KMS-11 (cell line): Measurements from ENCODE around the gene NKX2-3.

Source experiments
- H2AFZ ChIP-seq: fragments of 200-600 bp; sonication (generic); 2 replicates; pipeline ENCODE4 v1.6.1; 2016; ENCODE audit warnings: antibody characterized with exemption, mixed run types, low read depth
- H3K27ac ChIP-seq: fragments of 200-600 bp; sonication (generic); 2 replicates; pipeline ENCODE4 v1.6.1; 2016; ENCODE audit warnings: mild to moderate bottlenecking, mixed run types
- H3K27me3 ChIP-seq: fragments of 200-600 bp; sonication (generic); 2 replicates; pipeline ENCODE4 v1.6.1; 2017; ENCODE audit warnings: mild to moderate bottlenecking, low read depth, mixed run types, moderate library complexity; ENCODE audit not compliant: insufficient read depth
- H3K36me3 ChIP-seq: fragments of 200-600 bp; sonication (generic); 2 replicates; pipeline ENCODE4 v1.6.1; 2017; ENCODE audit warnings: mild to moderate bottlenecking, mixed run types; ENCODE audit not compliant: insufficient read depth
- H3K4me1 ChIP-seq: fragments of 200-600 bp; sonication (generic); 2 replicates; pipeline ENCODE4 v1.6.1; 2016; ENCODE audit warnings: mild to moderate bottlenecking, low read depth, mixed run types; ENCODE audit not compliant: poor library complexity, severe bottlenecking
- H3K4me2 ChIP-seq: fragments of 200-600 bp; sonication (generic); 2 replicates; pipeline ENCODE4 v1.7.0; 2016; ENCODE audit warnings: mild to moderate bottlenecking, mixed run types
- H3K4me3 ChIP-seq: fragments of 200-600 bp; sonication (generic); IDR thresholded peaks from 2 replicates; pipeline ENCODE4 v1.6.1; 2017; ENCODE audit warnings: low read depth, low read length, mixed read lengths; ENCODE audit not compliant: insufficient read depth
- H3K79me2 ChIP-seq: fragments of 200-600 bp; sonication (generic); 2 replicates; pipeline ENCODE4 v1.6.1; 2016; ENCODE audit warnings: low read depth, mixed run types; ENCODE audit not compliant: insufficient read depth
- H3K9ac ChIP-seq: fragments of 200-600 bp; sonication (generic); 2 replicates; pipeline ENCODE4 v1.6.1; 2016; ENCODE audit warnings: mild to moderate bottlenecking, mixed run types
- H4K20me1 ChIP-seq: fragments of 200-600 bp; sonication (generic); 2 replicates; pipeline ENCODE4 v1.6.1; 2016; ENCODE audit warnings: mild to moderate bottlenecking, mixed run types; ENCODE audit not compliant: insufficient read depth
- TF ChIP-seq, protein P1 (sequence below): fragments of 200-600 bp; sonication (generic); conservative IDR thresholded peaks from 2 replicates; pipeline ENCODE4 v1.6.1; 2017; ENCODE audit warnings: low read depth, mild to moderate bottlenecking, antibody characterized with exemption, low read length, moderate library complexity, mixed read lengths

NKX2-3 gene

DNA sequence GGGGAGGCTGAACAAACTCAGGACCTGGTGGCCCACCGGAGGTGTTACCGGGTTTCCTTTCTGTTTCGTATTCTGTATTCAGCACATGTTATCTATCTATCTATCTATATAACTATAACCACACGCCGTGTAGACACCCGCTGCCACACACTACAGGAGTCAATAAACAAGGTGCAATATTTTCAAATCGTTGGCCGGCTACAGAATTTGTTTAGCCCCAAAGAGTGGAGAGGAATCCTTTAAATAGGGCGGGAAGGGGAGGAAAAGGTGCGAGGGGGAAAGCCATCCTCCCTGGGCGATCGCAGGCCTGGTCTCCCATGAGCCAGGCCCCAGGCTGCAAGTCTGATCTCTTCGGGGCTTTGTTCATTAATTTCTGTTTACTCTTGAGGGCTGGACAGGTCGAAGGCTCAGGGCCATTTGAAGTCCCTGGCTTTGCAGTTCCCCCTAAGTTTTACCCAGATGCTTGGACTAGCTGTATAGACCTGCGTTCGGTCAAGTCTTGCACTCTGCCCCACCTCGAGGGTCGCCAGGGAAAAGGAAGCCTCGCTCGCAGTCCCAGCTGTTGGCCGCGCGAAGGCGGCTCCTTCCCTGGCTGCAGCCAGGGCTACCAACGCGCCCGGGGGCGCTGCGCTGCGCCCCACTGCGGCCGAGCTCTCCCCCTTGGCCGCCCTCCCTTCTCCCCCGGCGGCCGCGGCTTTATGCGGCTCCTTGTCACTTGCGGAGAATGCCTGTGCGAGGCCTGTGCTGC is 3.8 kb downstream of the NKX2-3 start:
- Histone ChIP-seq H3K4me1 (no peaks in the 10 kb centered on the region), H3K4me2 (no peak overlapping the region), H3K36me3 (no peaks in the 10 kb centered on the region), H3K79me2 (no peaks in the 10 kb centered on the region), H3K27me3 (no peaks in the 10 kb centered on the region; the same call in 1 of the 2 replicates), H3K9ac (no peak overlapping the region), H3K4me3 (no peak overlapping the region), H3K27ac (no peak overlapping the region), H2AFZ (no peak overlapping the region), H4K20me1 (no peaks in the 10 kb centered on the region)
- TF ChIP-seq, protein P1, sequence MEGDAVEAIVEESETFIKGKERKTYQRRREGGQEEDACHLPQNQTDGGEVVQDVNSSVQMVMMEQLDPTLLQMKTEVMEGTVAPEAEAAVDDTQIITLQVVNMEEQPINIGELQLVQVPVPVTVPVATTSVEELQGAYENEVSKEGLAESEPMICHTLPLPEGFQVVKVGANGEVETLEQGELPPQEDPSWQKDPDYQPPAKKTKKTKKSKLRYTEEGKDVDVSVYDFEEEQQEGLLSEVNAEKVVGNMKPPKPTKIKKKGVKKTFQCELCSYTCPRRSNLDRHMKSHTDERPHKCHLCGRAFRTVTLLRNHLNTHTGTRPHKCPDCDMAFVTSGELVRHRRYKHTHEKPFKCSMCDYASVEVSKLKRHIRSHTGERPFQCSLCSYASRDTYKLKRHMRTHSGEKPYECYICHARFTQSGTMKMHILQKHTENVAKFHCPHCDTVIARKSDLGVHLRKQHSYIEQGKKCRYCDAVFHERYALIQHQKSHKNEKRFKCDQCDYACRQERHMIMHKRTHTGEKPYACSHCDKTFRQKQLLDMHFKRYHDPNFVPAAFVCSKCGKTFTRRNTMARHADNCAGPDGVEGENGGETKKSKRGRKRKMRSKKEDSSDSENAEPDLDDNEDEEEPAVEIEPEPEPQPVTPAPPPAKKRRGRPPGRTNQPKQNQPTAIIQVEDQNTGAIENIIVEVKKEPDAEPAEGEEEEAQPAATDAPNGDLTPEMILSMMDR: no peak

DNA sequence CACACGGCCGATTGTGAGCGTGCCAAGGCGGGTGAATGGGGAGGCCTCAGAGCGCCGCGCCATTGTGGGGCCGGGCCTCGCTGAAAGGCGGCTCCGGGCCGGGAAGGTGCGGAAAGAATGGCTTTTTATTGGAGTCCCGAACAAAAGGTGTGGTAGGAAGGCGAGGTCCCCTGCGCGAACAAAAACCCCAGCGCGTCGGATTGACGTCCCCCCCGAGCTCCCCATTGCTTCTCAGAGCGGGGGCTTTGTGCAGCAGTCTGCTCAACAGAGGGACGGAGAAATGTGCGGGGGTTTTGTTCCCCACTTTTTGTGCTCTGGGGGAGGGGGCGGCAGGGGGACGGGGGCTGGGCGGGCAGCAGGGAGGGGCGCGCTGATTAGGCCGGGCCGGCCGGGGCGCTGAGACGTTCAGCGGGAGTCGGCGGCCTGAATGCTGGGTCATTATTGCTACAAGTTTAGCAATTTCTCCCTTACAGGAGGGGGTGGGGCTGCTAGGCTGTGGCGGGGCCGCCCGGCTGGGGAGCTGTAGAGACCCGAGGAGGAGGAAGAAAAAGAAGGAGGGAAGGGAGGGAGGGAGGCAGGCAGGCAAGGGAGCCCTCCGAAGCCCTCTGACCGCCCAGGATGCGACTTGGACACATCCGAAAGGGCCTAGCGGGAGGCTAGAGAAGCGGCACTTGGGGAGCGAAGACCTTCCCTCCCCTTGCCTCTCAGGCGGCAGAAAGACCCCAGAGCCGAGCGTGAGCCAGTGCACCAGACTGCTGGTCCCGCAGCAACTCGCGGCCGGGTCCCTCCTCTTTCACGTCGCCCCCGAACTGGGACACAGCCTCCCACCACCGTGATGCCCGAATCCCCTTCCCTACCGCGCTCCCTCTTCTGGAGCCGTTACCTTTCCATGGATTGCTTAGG is 4.6 kb downstream of the NKX2-3 start:
- Histone ChIP-seq H3K79me2 (no peaks in the 10 kb centered on the region), H2AFZ (no peak overlapping the region), H4K20me1 (no peaks in the 10 kb centered on the region), H3K4me3 (no peak overlapping the region), H3K4me2 (no peak overlapping the region), H3K27me3 (no peaks in the 10 kb centered on the region; the same call in 1 of the 2 replicates), H3K27ac (no peak overlapping the region), H3K4me1 (no peaks in the 10 kb centered on the region), H3K9ac (no peak overlapping the region), H3K36me3 (no peaks in the 10 kb centered on the region)
- TF ChIP-seq, protein P1: no peak

DNA sequence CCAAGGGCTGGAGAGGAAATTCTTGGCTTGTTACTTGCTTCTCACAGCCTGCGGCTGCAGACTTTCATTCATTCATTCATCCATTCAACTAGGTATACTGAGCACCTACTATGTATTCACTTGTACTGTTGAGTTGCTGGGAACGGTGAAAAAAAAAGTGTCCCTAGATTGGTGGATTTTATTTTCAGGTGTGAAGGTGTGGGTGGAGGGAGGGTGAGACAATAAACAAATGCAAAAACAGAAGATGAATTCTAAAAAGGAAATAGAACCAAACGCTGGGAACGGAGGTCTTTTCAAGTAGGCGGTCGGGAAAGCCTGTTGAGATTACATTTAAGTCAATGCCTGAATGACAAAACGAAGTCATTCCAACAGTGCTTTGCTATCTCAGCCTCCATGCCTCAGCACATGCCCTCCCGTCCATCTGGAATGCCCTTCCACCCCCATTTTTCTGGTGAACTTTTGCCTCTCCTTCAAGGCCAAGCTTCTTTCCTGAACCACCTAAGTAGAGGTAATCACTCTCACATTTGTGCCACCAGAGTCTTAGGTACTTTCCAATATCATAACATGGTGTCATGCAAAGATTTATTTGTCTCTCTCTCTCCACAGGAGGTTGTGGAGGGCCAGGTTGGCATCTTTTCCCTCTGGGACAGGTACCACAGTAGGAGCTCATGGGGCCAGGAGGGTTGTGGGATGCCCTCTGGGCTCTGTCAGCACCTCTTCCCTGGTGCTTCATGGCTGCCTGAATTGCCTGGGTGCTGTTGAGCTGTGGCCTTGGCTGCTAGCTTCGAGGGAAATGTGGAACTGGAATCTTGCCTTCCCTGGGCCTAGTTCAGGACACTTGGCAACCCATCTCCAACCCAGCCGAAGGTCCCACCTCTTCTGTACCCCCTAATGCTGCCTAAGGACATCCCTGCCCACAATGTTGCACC is 5.5 kb downstream of the NKX2-3 start:
- H2AFZ ChIP-seq: no peak overlapping the region
- no peak overlapping the region for H3K4me3 ChIP-seq
- TF ChIP-seq, protein P1: no peak
- H3K4me1 ChIP-seq: no peaks in the 10 kb centered on the region
- H3K9ac ChIP-seq: no peak overlapping the region
- H3K27ac ChIP-seq: no peak overlapping the region
- H3K36me3 ChIP-seq: no peaks in the 10 kb centered on the region
- no peak overlapping the region for H3K4me2 ChIP-seq
- no peaks in the 10 kb centered on the region for H4K20me1 ChIP-seq
- no peaks in the 10 kb centered on the region for H3K79me2 ChIP-seq
- no peaks in the 10 kb centered on the region; the same call in 1 of the 2 replicates for H3K27me3 ChIP-seq

DNA sequence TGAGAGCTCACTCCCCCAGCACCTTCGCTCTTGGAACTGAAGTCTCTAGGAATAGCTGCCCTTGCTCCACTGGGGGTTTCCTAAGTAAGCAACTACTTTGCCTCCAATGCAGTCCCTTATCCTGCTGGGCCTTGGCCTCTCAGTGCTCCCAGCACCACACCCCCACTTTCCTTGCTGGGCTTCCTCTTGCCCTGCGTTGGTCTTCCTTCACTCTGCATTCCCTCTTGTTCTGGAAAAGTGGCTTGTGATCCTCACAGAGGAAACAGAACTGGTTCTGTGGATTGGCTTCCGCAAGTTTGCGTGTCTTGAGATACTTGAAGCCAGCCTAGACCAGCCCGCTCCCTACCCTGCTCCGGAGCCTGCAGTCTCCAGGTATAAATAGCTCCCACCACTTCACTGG is 6.4 kb downstream of the NKX2-3 start:
- Histone ChIP-seq H3K27ac (no peak overlapping the region), H3K27me3 (no peaks in the 10 kb centered on the region; the same call in 1 of the 2 replicates), H2AFZ (no peak overlapping the region), H3K4me2 (no peak overlapping the region), H3K79me2 (no peaks in the 10 kb centered on the region), H3K9ac (no peak overlapping the region), H4K20me1 (no peaks in the 10 kb centered on the region), H3K36me3 (no peaks in the 10 kb centered on the region), H3K4me1 (no peaks in the 10 kb centered on the region), H3K4me3 (no peak overlapping the region)
- TF ChIP-seq, protein P1: no peak
